SK-N-DZ (cell line): ENCODE results near the gene MARCHF9.
A peak's percentile ranks its signal among the peaks of the same experiment; 100 is the strongest.
"Not testable (repeated sequence)": the region's sequence is repeated elsewhere in the genome, so short reads cannot be mapped to it uniquely, and the experiment has no call there.

Source experiments
- DNase-seq: peaks from one replicate; pipeline ENCODE4 v3.0.0-alpha.2; 2015; ENCODE audit warnings: low spot score

Gene MARCHF9

GRCh38 chr12:57769594-57769993, 14.7 kb downstream of the MARCHF9 start:
- peak; percentile 4 for DNase-seq

GRCh38 chr12:57770734-57771133, 15.8 kb downstream of the MARCHF9 start:
- peak; percentile 8 for DNase-seq

- peak; percentile 93 for DNase-seq
Measured at GRCh38 chr12:57771236-57771872, 16.5 kb downstream of the MARCHF9 start.

- peak; percentile 98 for DNase-seq
Measured at GRCh38 chr12:57771873-57772428, 17.0 kb downstream of the MARCHF9 start, which contains the start of gene METTL1. Gene METTL1, minus strand, starts transcription at chr12:57772105. Its CDS starts 22 bp downstream, at chr12:57772083.

GRCh38 chr12:57772429-57773322, 17.8 kb downstream of the MARCHF9 start, which contains the start of gene EEF1AKMT3:
Gene EEF1AKMT3, plus strand, starts transcription at chr12:57772614. Its CDS starts 111 bp downstream, at chr12:57772725.
- DNase-seq = no peak

- not testable (repeated sequence) for DNase-seq
Measured at GRCh38 chr12:57774634-57775033, 19.7 kb downstream of the MARCHF9 start.

- DNase-seq = no peak
Measured at GRCh38 chr12:57775044-57775443, 20.1 kb downstream of the MARCHF9 start.

GRCh38 chr12:57775563-57776246, 20.8 kb downstream of the MARCHF9 start:
- DNase-seq = no peak

- DNase-seq = no peak
Measured at GRCh38 chr12:57776247-57776587, 21.3 kb downstream of the MARCHF9 start.

GRCh38 chr12:57777367-57777766, 22.5 kb downstream of the MARCHF9 start:
- no peak for DNase-seq

GRCh38 chr12:57777911-57778310, 23.0 kb downstream of the MARCHF9 start:
- DNase-seq = no peak

GRCh38 chr12:57779736-57780135, 24.8 kb downstream of the MARCHF9 start:
- no peak for DNase-seq

GRCh38 chr12:57780284-57780897, 25.5 kb downstream of the MARCHF9 start:
- no peak for DNase-seq

- no peak for DNase-seq
Measured at GRCh38 chr12:57781244-57781643, 26.3 kb downstream of the MARCHF9 start.

- no peak for DNase-seq
Measured at GRCh38 chr12:57781801-57782200, 26.9 kb downstream of the MARCHF9 start.

- no peak for DNase-seq
Measured at GRCh38 chr12:57782243-57782607, 27.3 kb downstream of the MARCHF9 start.

GRCh38 chr12:57782608-57783465, 27.9 kb downstream of the MARCHF9 start, which contains the start of gene TSFM:
Gene TSFM, plus strand, starts transcription at chr12:57782787. Its CDS starts 15 bp downstream, at chr12:57782802.
- peak; percentile 91 for DNase-seq

- no peak for DNase-seq
Measured at GRCh38 chr12:57783466-57783801, 28.5 kb downstream of the MARCHF9 start.

- DNase-seq = no peak
Measured at GRCh38 chr12:57783861-57784260, 29.0 kb downstream of the MARCHF9 start.

GRCh38 chr12:57793920-57794319, 39.0 kb downstream of the MARCHF9 start:
- no peak for DNase-seq
